GM12801 (cell line): ENCODE results near the gene NAP1L4.

Experiments used
- CTCF ChIP-seq: IDR thresholded peaks from one replicate; pipeline ENCODE4 v1.5.1; 2011; ENCODE audit warnings: control low read depth; ENCODE audit not compliant: insufficient read length; ENCODE audit errors: extremely low read depth

Gene NAP1L4

GRCh38 chr11:2933375-2934020, 58.6 kb downstream of the NAP1L4 start:
- TF ChIP-seq CTCF = no peak

GRCh38 chr11:2932850-2933251, 59.3 kb downstream of the NAP1L4 start:
- TF ChIP-seq CTCF = no peak

- no peak for TF ChIP-seq CTCF
Observed at GRCh38 chr11:2931771-2932738, 60.1 kb downstream of the NAP1L4 start.

- no peak for TF ChIP-seq CTCF
Observed at GRCh38 chr11:2931420-2931746, 60.7 kb downstream of the NAP1L4 start.

- no peak for TF ChIP-seq CTCF
Observed at GRCh38 chr11:2930704-2931419, 61.3 kb downstream of the NAP1L4 start.

- TF ChIP-seq CTCF = no peak
Observed at GRCh38 chr11:2929950-2930703, 62.0 kb downstream of the NAP1L4 start.
